K562 treated with DMSO at 1 percent for 4 hours (cell line): ENCODE results near the gene MICOS13. TPM values are rescaled to one million over a fixed set of nuclear protein-coding genes. Genes with fewer than 3 reads are reported as not detected.

Experiments
- total RNA-seq: library from RNA; unstranded; fragments of 300-600 nt; gene quantifications from 2 replicates; pipeline ENCODE4 v1.2.3, GENCODE V29; 2022; ENCODE audit not compliant: insufficient read depth

Gene MICOS13, protein sequence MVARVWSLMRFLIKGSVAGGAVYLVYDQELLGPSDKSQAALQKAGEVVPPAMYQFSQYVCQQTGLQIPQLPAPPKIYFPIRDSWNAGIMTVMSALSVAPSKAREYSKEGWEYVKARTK
- total RNA-seq, result 34.1 and 41.8 TPM in 2 replicates

DNA sequence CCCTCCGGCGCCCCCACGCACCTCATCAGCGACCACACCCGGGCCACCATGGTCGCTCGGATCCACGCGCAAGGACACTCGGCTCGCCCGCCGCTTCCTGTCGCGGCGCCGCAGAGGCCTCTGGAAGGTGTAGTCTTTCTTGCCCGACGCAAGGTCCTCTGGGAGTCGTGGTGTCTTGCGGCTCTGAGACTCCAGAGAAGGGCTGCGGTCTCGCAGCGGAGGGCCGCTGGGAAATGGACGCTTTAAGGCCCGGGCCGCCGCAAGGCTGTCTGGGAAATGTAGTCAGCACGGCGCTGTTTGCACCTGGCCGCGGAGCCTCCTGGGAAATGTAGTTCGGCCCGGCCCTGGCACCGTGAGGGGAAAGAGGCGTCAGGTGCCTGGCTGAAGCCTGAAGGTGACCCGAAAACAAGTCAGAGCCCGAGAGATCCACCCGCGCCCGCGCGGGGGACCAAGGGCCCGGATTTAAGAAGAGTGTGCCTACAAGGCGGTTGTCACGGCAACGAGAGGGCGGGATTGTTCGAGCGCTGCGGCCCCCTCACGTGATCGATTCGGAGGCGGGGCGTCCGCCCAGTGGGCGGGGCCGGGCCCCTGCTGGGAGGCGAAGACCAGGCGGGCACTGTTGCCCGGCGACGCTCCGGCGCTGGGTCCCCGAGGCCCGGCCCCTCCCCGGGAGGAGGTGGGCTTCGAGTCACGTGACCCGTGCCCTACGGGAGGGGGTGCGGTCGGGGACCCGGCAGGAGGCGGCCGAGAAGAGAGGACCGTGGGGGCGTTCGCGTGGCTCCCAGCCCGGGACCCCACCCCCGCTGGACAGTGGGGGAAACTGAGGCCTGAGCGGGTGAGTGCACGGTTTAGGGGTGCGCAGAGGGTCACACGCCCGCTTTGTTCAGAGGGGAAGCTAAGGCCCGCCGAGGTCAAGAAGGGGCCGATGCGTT, at the start of gene MICOS13, which contains the start of gene HSD11B1L:
MICOS13 (minus strand) TSS at position 80 of the 932 bp plus-strand sequence; CDS start at position 50, 30 bp downstream.
HSD11B1L (plus strand) TSS at position 591 of the 932 bp plus-strand sequence. CDS start 3,806 bp downstream, outside the sequence.

DNA sequence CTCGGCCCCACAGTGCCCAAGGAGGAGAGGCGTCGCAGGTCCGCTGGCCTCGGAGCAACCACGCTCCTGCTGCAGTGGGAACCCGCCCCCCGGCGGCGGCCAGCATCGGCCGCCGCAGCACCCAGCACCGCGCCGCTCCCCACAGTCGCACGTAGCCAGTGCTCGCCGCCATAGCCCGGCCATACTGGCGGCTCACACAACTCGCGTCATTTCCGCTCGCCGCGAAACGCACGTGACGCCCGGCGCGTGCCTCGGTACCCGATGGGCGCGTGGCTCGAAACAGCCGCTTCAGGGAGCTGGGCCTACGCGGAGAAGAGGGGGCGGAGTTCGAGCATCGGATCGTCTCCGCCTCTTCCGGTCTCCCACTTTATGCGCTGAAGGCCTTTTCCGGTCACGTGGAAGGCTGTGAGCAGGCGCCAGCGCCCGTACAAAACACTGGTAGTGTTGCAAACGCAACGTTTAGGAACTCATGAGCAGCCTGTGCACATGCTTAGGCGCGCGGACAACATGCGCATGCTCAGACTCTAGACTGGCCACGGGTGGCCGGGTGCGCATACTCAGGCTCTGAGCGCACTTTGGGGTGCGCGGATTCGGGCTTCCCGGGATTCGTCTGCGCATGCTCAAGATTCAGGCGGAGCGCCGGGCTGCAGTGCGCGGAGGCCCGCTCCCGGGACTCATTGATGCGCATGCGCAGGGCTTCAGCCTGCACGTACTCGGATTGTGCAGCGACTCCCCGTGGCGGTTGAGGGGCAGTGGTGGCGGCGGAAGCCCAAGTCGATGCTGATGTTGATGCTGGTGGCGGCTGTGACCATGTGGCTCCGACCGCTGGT, 39.9 kb upstream of the MICOS13 start, which contains the start of the genes CATSPERD and LONP1:
CATSPERD (plus strand) TSS at position 677 of the 830 bp plus-strand sequence; CDS start at position 778, 101 bp downstream.
LONP1 (minus strand) TSS at position 186 of the 830 bp plus-strand sequence; CDS start at position 172, 14 bp downstream.

DNA sequence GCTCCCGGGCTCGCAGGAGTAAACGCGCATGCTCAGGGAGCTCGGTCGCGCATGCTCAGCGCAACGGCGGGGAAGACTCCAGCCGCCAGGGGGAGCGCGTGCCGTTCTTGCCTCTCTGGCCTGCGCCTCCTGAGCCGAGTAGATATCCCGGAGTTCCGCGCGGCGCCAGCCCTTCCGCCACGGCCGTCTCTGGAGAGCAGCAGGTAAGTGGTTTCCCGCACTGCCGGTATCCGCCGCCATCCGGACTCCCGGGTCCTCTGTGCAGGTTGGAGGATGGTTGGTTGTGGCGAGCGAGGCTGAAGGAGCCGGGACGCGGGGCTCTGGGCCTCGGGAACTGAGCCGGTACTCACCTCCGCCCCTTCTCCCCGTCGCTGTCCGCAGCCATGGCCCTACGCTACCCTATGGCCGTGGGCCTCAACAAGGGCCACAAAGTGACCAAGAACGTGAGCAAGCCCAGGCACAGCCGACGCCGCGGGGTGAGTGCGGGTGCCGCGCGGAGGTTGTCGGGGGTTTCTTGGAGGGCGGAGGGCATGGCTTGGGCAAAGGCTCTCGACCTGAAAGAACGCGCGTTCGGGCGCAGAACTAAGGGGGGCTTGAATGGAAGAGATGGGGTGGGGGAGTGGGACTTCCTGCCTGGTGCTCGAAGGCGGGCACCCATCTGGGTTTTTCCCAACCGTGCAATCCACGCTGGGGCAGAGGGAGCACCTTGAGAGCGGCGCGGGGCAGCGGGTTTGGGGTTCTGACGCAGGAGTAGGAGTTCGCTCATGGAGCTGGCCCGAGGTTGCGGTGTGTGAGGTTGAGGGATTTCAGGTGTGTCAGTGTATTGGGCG, 10.0 kb upstream of the MICOS13 start, which contains the start of gene RPL36:
RPL36 (plus strand) TSS at position 171 of the 830 bp plus-strand sequence; CDS start at position 384, 213 bp downstream.

Other genes starting within 250 kb of the MICOS13 start
- gene ZNRF4, start 225.1 kb downstream of the MICOS13 start, total RNA-seq, result not detected in 2 replicates
- 1.8 and 3.0 TPM in 2 replicates for gene TINCR, start 112.6 kb downstream of the MICOS13 start, total RNA-seq
- 55.5 and 80.7 TPM in 2 replicates for gene SAFB2, start 57.7 kb downstream of the MICOS13 start, total RNA-seq
- gene SAFB, start 57.4 kb downstream of the MICOS13 start, total RNA-seq, result 108 and 141 TPM in 2 replicates
- gene HSD11B1L, start 511 bp upstream of the MICOS13 start, total RNA-seq, result 7.8 and 11.4 TPM in 2 replicates
- 1,206 and 1,238 TPM in 2 replicates for gene RPL36, start 9.8 kb upstream of the MICOS13 start, total RNA-seq
- gene LONP1, start 39.6 kb upstream of the MICOS13 start, total RNA-seq, result 277 and 318 TPM in 2 replicates
- not detected in 2 replicates for gene CATSPERD, start 40.1 kb upstream of the MICOS13 start, total RNA-seq
- 2.1 and 2.6 TPM in 2 replicates for gene PRR22, start 104.2 kb upstream of the MICOS13 start, total RNA-seq
- gene DUS3L, start 110.6 kb upstream of the MICOS13 start, total RNA-seq, result 65.0 and 88.9 TPM in 2 replicates
- 17.2 and 19.6 TPM in 2 replicates for gene NRTN, start 124.6 kb upstream of the MICOS13 start, total RNA-seq
- gene FUT6, start 159.2 kb upstream of the MICOS13 start, total RNA-seq, result not detected in 2 replicates
- 0.65 TPM in 1 of 2 replicates, not detected in the other for gene FUT3, start 170.9 kb upstream of the MICOS13 start, total RNA-seq
- not detected in 2 replicates for gene FUT5, start 190.0 kb upstream of the MICOS13 start, total RNA-seq
- 619 and 681 TPM in 2 replicates for gene NDUFA11, start 223.3 kb upstream of the MICOS13 start, total RNA-seq
- gene VMAC, start 224.4 kb upstream of the MICOS13 start, total RNA-seq, result 1.1 and 2.0 TPM in 2 replicates
- 9.7 and 12.0 TPM in 2 replicates for gene CAPS, start 233.7 kb upstream of the MICOS13 start, total RNA-seq